HCT116 (cell line): ENCODE data around the gene TEX13A.

Experiments used
- CEBPB ChIP-seq: IDR thresholded peaks from 2 replicates; pipeline ENCODE4 v1.6.1; 2012; ENCODE audit warnings: low read depth
- EGR1 ChIP-seq: IDR thresholded peaks from 2 replicates; pipeline ENCODE4 v1.6.1; 2012; ENCODE audit warnings: low read depth
- EZH2 ChIP-seq: fragments of 200-600 bp; sonication (generic); IDR thresholded peaks from 2 replicates; pipeline ENCODE4 v1.6.1; 2017; ENCODE audit warnings: antibody characterized with exemption, mixed run types
- EZH2phosphoT487 ChIP-seq: fragments of 200-600 bp; IDR thresholded peaks from 2 replicates; pipeline ENCODE4 v1.6.1; 2018; ENCODE audit warnings: antibody characterized with exemption, borderline replicate concordance
- JUND ChIP-seq: IDR thresholded peaks from 2 replicates; pipeline ENCODE4 v1.6.1; 2012
- POLR2A ChIP-seq: IDR thresholded peaks from 2 replicates; pipeline ENCODE4 v1.7.0; 2011; ENCODE audit warnings: borderline replicate concordance; ENCODE audit not compliant: insufficient read depth, insufficient read length; ENCODE audit errors: extremely low read depth
- RAD21 ChIP-seq: IDR thresholded peaks from 2 replicates; pipeline ENCODE4 v1.6.1; 2012; ENCODE audit warnings: low read depth, mild to moderate bottlenecking
- SP1 ChIP-seq: IDR thresholded peaks from 2 replicates; pipeline ENCODE4 v1.6.1; 2012; ENCODE audit warnings: low read depth
- ZNF274 ChIP-seq: fragments of 200-500 bp; sonication (Bioruptor generic); IDR thresholded peaks from 2 replicates; pipeline ENCODE4 v1.6.1; 2014; ENCODE audit warnings: mild to moderate bottlenecking, low read depth, low read length, inconsistent platforms
- TF ChIP-seq, protein P1 (sequence below), 3 experiments: fragments of 200-600 bp in 1 of 3; sonication (generic) in 1 of 3; IDR thresholded peaks in 2 of 3; conservative IDR thresholded peaks in 1 of 3; 2 replicates each; pipeline ENCODE4 v1.5.1; 2012 to 2017; ENCODE audit warnings: low read depth in 2 of 3, low read length in 2 of 3, antibody characterized with exemption in 1 of 3, borderline replicate concordance in 1 of 3, control low read depth in 1 of 3, mild to moderate bottlenecking in 1 of 3, mixed read lengths in 1 of 3, mixed run types in 1 of 3, moderate library complexity in 1 of 3; ENCODE audit not compliant: insufficient read depth in 1 of 3
- TF ChIP-seq, protein P2 (sequence below): IDR thresholded peaks from 2 replicates; pipeline ENCODE4 v1.6.1; 2012

DNA sequence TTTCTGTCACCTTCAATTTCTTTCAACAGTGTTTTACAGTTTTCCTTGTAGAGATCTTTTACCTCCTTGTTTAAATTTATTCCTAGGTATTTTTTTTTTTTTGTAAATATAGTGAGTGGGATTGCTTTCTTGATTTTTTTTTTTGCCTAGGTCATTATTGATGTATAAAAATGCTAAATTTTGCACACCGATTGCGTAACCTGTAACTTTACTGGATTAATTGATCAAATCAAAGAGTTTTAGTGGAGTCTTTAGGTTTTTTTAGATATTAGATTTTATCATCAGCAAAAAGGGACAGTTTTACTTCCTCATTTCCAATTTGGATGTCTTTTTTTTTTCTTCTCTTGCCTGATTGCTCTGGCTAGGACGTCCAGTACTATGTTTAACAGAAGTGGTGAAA is 40.9 kb downstream of the TEX13A start:
- TF ChIP-seq, protein P1, sequence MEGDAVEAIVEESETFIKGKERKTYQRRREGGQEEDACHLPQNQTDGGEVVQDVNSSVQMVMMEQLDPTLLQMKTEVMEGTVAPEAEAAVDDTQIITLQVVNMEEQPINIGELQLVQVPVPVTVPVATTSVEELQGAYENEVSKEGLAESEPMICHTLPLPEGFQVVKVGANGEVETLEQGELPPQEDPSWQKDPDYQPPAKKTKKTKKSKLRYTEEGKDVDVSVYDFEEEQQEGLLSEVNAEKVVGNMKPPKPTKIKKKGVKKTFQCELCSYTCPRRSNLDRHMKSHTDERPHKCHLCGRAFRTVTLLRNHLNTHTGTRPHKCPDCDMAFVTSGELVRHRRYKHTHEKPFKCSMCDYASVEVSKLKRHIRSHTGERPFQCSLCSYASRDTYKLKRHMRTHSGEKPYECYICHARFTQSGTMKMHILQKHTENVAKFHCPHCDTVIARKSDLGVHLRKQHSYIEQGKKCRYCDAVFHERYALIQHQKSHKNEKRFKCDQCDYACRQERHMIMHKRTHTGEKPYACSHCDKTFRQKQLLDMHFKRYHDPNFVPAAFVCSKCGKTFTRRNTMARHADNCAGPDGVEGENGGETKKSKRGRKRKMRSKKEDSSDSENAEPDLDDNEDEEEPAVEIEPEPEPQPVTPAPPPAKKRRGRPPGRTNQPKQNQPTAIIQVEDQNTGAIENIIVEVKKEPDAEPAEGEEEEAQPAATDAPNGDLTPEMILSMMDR (IDR thresholded peaks at IDR 0.05 in 2 of 3, conservative IDR thresholded peaks at IDR 0.05 in 1 of 3; ENCODE audit: borderline replicate concordance in 1 of 3, insufficient read depth in 1 of 3, low read depth in 2 of 3, low read length in 2 of 3): no peak
- TF ChIP-seq EZH2phosphoT487 (no peak), EGR1 (no peak), ZNF274 (no peak), RAD21 (no peak), EZH2 (no peak), POLR2A (no peak), JUND (no peak), SP1 (no peak), CEBPB (no peak)
- TF ChIP-seq, protein P2, sequence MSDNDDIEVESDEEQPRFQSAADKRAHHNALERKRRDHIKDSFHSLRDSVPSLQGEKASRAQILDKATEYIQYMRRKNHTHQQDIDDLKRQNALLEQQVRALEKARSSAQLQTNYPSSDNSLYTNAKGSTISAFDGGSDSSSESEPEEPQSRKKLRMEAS: no peak
